NB4 (cell line): ENCODE data around the gene ZNF414.

ENCODE experiments used
- DNase-seq: peaks from one replicate; pipeline ENCODE4 v3.0.0; 2010; ENCODE audit warnings: low read depth
- H3K4me3 ChIP-seq: one replicate; pipeline ENCODE4 v1.5.1; 2011; ENCODE audit warnings: mild to moderate bottlenecking, low read depth, low read length, moderate library complexity
- MYC ChIP-seq: IDR thresholded peaks from 2 replicates; pipeline ENCODE4 v1.6.1; 2011; ENCODE audit warnings: low read depth, low read length
- POLR2A ChIP-seq: IDR thresholded peaks from 2 replicates; pipeline ENCODE4 v1.6.1; 2011; ENCODE audit warnings: mild to moderate bottlenecking; ENCODE audit not compliant: insufficient read length; ENCODE audit errors: extremely low read depth
- TF ChIP-seq, protein P1 (sequence below): IDR thresholded peaks from 2 replicates; pipeline ENCODE4 v1.6.1; 2011; ENCODE audit warnings: low read depth, low read length
- TF ChIP-seq, protein P2 (sequence below): IDR thresholded peaks from one replicate; pipeline ENCODE4 v1.5.1; 2012; ENCODE audit warnings: low read depth, low read length

Gene ZNF414

DNA sequence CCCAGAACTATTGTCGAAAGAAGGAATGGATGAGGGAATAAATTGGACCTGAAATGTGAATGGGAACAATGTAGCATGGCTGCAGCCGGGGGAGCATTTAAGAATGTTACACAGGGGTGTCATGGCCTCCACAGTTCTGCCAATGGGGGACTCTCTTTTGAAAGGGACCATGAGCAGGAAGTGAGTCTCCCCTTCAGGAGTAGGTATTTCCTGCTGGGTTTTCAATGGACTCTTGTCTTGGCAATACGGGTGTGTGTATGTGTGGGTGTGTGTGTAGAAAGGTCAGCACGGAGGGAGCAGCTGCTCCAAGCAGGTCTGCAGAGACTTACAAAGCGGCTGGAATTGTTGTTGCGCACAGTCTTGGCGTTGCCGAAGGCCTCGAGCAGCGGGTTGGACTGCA lies 38.8 kb upstream of the ZNF414 start:
- 0 out of 2 replicates have a peak, but pooled peaks have one; percentile 35 for TF ChIP-seq MYC
- TF ChIP-seq, protein P1, sequence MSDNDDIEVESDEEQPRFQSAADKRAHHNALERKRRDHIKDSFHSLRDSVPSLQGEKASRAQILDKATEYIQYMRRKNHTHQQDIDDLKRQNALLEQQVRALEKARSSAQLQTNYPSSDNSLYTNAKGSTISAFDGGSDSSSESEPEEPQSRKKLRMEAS = 0 out of 2 replicates have a peak, but pooled peaks have one; percentile 23
- no peak for TF ChIP-seq POLR2A
- no peak overlapping the region for H3K4me3 ChIP-seq
- peak; percentile 81 for DNase-seq

DNA sequence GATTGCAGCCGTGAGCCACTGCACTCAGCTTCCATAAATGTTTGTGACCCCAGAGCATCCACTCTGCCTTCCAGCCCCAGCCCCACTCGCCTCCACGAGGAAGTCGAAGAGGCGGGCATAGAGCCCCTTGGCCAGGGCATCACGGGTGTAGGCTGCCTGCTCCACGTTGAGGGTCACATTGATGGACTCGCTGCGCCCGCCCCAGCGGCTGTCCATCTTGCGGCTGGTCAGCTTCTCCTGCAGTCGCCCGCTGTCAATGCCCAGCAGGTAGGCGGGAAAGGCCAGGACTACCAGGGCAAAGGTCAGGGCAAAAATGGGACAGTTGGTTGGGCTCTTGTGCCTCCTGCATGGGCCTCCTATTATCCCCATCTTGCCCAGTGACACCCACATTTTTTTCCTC lies 36.1 kb upstream of the ZNF414 start:
- no peak for DNase-seq
- TF ChIP-seq, protein P1 = no peak
- TF ChIP-seq, protein P2, sequence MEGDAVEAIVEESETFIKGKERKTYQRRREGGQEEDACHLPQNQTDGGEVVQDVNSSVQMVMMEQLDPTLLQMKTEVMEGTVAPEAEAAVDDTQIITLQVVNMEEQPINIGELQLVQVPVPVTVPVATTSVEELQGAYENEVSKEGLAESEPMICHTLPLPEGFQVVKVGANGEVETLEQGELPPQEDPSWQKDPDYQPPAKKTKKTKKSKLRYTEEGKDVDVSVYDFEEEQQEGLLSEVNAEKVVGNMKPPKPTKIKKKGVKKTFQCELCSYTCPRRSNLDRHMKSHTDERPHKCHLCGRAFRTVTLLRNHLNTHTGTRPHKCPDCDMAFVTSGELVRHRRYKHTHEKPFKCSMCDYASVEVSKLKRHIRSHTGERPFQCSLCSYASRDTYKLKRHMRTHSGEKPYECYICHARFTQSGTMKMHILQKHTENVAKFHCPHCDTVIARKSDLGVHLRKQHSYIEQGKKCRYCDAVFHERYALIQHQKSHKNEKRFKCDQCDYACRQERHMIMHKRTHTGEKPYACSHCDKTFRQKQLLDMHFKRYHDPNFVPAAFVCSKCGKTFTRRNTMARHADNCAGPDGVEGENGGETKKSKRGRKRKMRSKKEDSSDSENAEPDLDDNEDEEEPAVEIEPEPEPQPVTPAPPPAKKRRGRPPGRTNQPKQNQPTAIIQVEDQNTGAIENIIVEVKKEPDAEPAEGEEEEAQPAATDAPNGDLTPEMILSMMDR = no peak
- TF ChIP-seq POLR2A (no peak), MYC (no peak)

DNA sequence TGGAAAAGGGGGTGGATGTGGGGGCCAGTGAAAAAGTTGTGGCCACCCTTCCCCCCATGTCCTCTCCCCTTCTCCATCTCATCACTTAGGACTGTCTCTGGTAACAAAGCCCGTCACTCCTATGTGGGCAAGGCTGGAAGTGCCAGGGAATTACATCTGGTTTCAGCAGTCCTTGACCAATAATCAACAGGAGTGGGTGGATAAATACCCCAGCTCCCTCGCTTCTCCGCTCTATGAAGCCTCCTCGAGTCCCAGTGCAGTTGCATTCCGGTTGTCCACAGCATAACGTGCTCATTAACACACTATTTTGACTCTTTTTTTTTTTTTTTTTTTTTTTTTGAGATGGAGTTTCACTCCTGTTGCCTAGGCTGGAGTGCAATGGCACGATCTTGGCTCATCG lies 31.8 kb upstream of the ZNF414 start:
- TF ChIP-seq POLR2A (no peak), MYC (no peak)
- TF ChIP-seq, protein P1 = no peak
- TF ChIP-seq, protein P2 = no peak
- no peak overlapping the region for H3K4me3 ChIP-seq
- no peak for DNase-seq

More for the DNA sequence above, 36.1 kb upstream of the ZNF414 start:
- no peak overlapping the region for H3K4me3 ChIP-seq

DNA sequence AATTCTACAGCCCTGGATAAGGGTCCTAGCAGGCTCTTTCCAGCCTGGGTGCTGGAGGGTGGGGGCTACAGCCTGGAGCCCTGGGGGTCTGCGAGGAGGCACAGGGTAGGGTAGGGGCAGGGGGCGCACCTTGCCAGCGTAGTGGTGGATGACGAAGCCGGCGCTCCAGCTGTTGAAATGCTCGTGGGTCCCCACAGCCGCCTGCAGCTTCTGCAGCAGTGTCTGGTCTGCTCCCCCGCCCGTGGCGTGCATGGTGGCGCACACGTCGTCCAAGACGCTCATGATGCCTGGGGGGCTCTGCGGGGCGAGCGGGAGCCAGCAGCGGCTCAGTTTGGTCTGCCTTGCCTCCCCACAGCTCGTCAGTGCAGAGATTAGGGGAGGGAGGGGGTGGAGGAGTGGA lies 30.2 kb upstream of the ZNF414 start:
- H3K4me3 ChIP-seq = no peak overlapping the region
- no peak for DNase-seq
- TF ChIP-seq POLR2A = no peak
- TF ChIP-seq MYC = no peak
- TF ChIP-seq, protein P2 = no peak
- TF ChIP-seq, protein P1 = no peak

DNA sequence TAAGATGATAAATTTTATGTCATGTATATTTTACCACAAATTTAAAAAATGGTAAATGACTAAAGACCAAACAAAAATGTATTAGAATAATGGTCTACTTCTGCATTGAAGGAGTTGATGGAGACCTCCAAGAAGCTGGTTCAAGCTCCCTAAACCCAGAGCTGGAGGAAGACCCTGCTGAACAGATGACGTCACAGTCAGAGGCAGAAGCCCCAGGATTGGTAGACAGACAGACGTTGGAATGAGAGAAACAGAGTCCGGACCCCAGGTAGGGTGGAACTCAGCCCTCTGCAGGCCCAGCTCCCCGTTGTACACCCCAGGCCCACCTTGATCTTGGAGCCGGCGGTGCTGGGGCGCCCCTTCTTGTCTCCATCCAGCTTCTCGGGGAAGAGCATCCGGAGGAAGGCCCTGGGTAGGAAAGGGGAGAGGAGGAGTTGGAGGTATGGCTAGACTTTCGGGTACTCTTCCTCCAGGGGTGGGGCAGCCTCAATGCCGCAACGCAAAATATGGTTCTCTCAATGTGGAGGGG lies 25.7 kb upstream of the ZNF414 start:
- DNase-seq = no peak
- TF ChIP-seq MYC (no peak), POLR2A (no peak)
- TF ChIP-seq, protein P1 = no peak
- TF ChIP-seq, protein P2 = no peak
- H3K4me3 ChIP-seq = no peak overlapping the region

DNA sequence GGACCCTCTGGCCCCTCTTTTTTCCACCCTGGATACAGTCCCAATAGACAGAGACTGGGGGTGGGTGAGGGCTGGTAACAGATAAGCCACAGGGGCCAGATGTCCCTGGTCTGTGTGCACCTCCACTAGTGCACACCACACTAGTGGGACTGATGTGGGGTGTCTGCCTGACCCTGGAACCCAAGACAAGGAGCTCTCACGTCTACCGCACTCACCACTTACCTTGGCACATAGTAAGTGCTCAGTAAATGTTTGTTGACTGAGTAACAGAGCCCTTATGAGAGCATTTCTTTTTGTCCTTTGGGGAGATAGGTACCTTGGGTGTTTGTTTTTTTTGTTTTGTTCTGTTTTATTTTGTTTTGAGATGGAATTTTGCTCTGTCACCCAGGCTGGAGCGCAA lies 23.1 kb upstream of the ZNF414 start:
- DNase-seq = no peak
- TF ChIP-seq, protein P2 = no peak
- no peak for TF ChIP-seq MYC
- TF ChIP-seq, protein P1 = no peak
- TF ChIP-seq POLR2A = no peak
- no peak overlapping the region for H3K4me3 ChIP-seq
